HL-60 (cell line): ENCODE data around the gene SCN4A.

Source experiments
- DNase-seq, 2 experiments: peaks; one replicate each; pipeline ENCODE4 v3.0.0-alpha.2; 2010 to 2020; ENCODE audit warnings: low read depth in 1 of 2, low spot score in 1 of 2
- H3K27ac ChIP-seq: fragments of 250-450 bp; sonication (Bioruptor Pico); replicated peaks from 2 replicates; pipeline ENCODE4 v1.5.1; 2020; ENCODE audit warnings: mild to moderate bottlenecking, moderate library complexity
- H3K27me3 ChIP-seq: fragments of 250-450 bp; sonication (Bioruptor Pico); 2 replicates; pipeline ENCODE4 v1.5.1; 2021; ENCODE audit warnings: mild to moderate bottlenecking, moderate library complexity; ENCODE audit not compliant: insufficient read depth, poor library complexity, severe bottlenecking
- H3K4me3 ChIP-seq: replicated peaks from 2 replicates; pipeline ENCODE4 v1.5.1; 2011; ENCODE audit warnings: mild to moderate bottlenecking, control low read depth, low read length; ENCODE audit not compliant: insufficient read depth
- CTCF ChIP-seq: IDR thresholded peaks from one replicate; pipeline ENCODE4 v1.5.1; 2011; ENCODE audit warnings: low read length, control low read depth, inconsistent platforms; ENCODE audit not compliant: insufficient read depth
- GABPA ChIP-seq: IDR thresholded peaks from 2 replicates; pipeline ENCODE4 v1.6.1; 2012; ENCODE audit warnings: low read depth
- POLR2AphosphoS5 ChIP-seq: IDR thresholded peaks from 2 replicates; pipeline ENCODE4 v1.6.1; 2012; ENCODE audit warnings: low read depth
- REST ChIP-seq: IDR thresholded peaks from 2 replicates; pipeline ENCODE4 v1.6.1; 2012; ENCODE audit warnings: low read depth; ENCODE audit not compliant: insufficient replicate concordance
- SPI1 ChIP-seq: IDR thresholded peaks from 2 replicates; pipeline ENCODE4 v1.6.1; 2012; ENCODE audit warnings: low read depth, mild to moderate bottlenecking, borderline replicate concordance

The SCN4A gene

GRCh38 chr17:63914471-63914870 is 58.2 kb downstream of the SCN4A start:
- no peak for DNase-seq
- no peak overlapping the region for H3K27ac ChIP-seq
- TF ChIP-seq SPI1 (no peak), GABPA (no peak), POLR2AphosphoS5 (no peak), CTCF (no peak), REST (no peak)
- H3K4me3 ChIP-seq, result no peak overlapping the region
- H3K27me3 ChIP-seq, result peaks cover 2% of the 10 kb centered on the region

- H3K4me3 ChIP-seq, result no peak overlapping the region
- DNase-seq, result peak in 1 of 2 experiments; percentile 21
- H3K27ac ChIP-seq, result no peak overlapping the region
- TF ChIP-seq POLR2AphosphoS5, result no peak
- peak; percentile 47 for TF ChIP-seq CTCF
- no peaks in the 10 kb centered on the region for H3K27me3 ChIP-seq
Observed at GRCh38 chr17:63911657-63912100, 61.0 kb downstream of the SCN4A start.

- Histone ChIP-seq H3K27me3 (no peaks in the 10 kb centered on the region), H3K27ac (no peak within 1 kb of the TSS), H3K4me3 (no peak within 1 kb of the TSS)
- DNase-seq, result no peak
- TF ChIP-seq POLR2AphosphoS5 (no peak), SPI1 (no peak), GABPA (no peak), CTCF (no peak), REST (no peak)
Observed at GRCh38 chr17:63911041-63911635, 61.6 kb downstream of the SCN4A start, which contains the start of gene CSHL1. Gene CSHL1 (minus strand): TSS chr17:63911258. CDS start chr17:63911196, 62 bp downstream.

- H3K4me3 ChIP-seq, result no peak overlapping the region
- no peak for DNase-seq
Observed at GRCh38 chr17:63910096-63910495, 62.6 kb downstream of the SCN4A start.

More at GRCh38 chr17:63910096-63910495, 62.6 kb downstream of the SCN4A start:
- TF ChIP-seq POLR2AphosphoS5 (no peak), SPI1 (no peak), CTCF (no peak), GABPA (no peak), REST (no peak)
- H3K27me3 ChIP-seq, result no peaks in the 10 kb centered on the region
- no peak overlapping the region for H3K27ac ChIP-seq
